Spleen (tissue), 11 donors: ENCODE data around the gene KIAA1217. TPM values are rescaled to one million over a fixed set of nuclear protein-coding genes. Genes with fewer than 3 reads are reported as not detected.
"Not testable (repeated sequence)": the region's sequence is repeated elsewhere in the genome, so short reads cannot be mapped to it uniquely, and the experiment has no call there.

ENCODE experiments used
- DNase-seq: peaks from one replicate; pipeline ENCODE4 v3.0.0-alpha.2; 2020
- H3K27ac ChIP-seq, 8 donors: fragments of 200-600 bp; sonication (generic) in 7 of 8; 1 replicate in 4 of 8; 2 replicates in 4 of 8; pipeline versions ENCODE4 v1.5.0 to v1.8.0; 2016 to 2021; ENCODE audit warnings: inconsistent platforms in 4 of 8, mild to moderate bottlenecking in 4 of 8, moderate library complexity in 1 of 8
- H3K27me3 ChIP-seq, 7 donors: fragments of 200-600 bp; sonication (generic) in 6 of 7; replicated peaks in 1 of 7; 1 replicate in 4 of 7; 2 replicates in 3 of 7; pipeline versions ENCODE4 v1.5.0 to v1.8.0; 2016 to 2021; ENCODE audit warnings: inconsistent platforms in 3 of 7, mild to moderate bottlenecking in 1 of 7
- H3K36me3 ChIP-seq, 6 donors: fragments of 200-600 bp; sonication (generic) in 5 of 6; 1 replicate in 4 of 6; 2 replicates in 2 of 6; pipeline versions ENCODE4 v1.5.0 to v1.8.0; 2016 to 2021; ENCODE audit warnings: inconsistent platforms in 2 of 6
- H3K4me1 ChIP-seq, 6 donors: fragments of 200-600 bp; sonication (generic) in 5 of 6; 1 replicate in 3 of 6; 2 replicates in 3 of 6; pipeline versions ENCODE4 v1.5.0 to v1.8.0; 2016 to 2021; ENCODE audit warnings: inconsistent platforms in 3 of 6
- H3K4me3 ChIP-seq, 8 donors: fragments of 200-600 bp; sonication (generic) in 7 of 8; 1 replicate in 4 of 8; 2 replicates in 4 of 8; pipeline versions ENCODE4 v1.5.0 to v1.8.0; 2016 to 2021; ENCODE audit warnings: inconsistent platforms in 4 of 8, mild to moderate bottlenecking in 4 of 8, moderate library complexity in 2 of 8
- H3K9me3 ChIP-seq, 8 donors: fragments of 200-600 bp; sonication (generic) in 7 of 8; 1 replicate in 4 of 8; 2 replicates in 4 of 8; pipeline versions ENCODE4 v1.5.0 to v1.8.0; 2016 to 2021; ENCODE audit warnings: inconsistent platforms in 4 of 8
- POLR2A ChIP-seq, 3 donors: fragments of 450-650 bp; IDR thresholded peaks; one replicate each; pipeline ENCODE4 v1.5.1; 2017; ENCODE audit warnings: antibody characterized with exemption in 3 of 3, mild to moderate bottlenecking in 1 of 3
- POLR2AphosphoS5 ChIP-seq, 3 donors: sonication (generic); formaldehyde crosslinking; IDR thresholded peaks; one replicate each; pipeline ENCODE4 v1.5.1; 2017; ENCODE audit warnings: antibody characterized with exemption in 3 of 3
- WGBS, 5 donors: extraction: QIAGEN DNeasy Blood & Tissue Kit in 3 of 5; methylation state at CpG; one replicate each; pipeline versions ENCODE4 v1.1.5 to v1.1.7; 2013 to 2018; 5-methylcytosine and 5-hydroxymethylcytosine counted together
- intact Hi-C: fragments of 100-400 bp; cut with DNase I; formaldehyde crosslinking; loops from one replicate; pipeline ENCODE4 v1.15.0; 2023; ENCODE audit warnings: low total_unique reads
- polyA plus RNA-seq, 3 donors: library from polyadenylated mRNA; stranded (reverse); fragments of 200-250 nt; gene quantifications; one replicate each; pipeline ENCODE4 v1.2.1, GENCODE V29; 2013
- total RNA-seq, 7 donors: library from RNA; depleted of rRNA in 3 of 7; stranded (reverse); fragments of >200 nt in 3 of 7; fragmentation: NEBNext Ultra II Directional in 4 of 7; extraction: Animal tissue kit (Norgen Biotek cat#: 25700) in 4 of 7; gene quantifications; one replicate each; pipeline versions ENCODE4 v1.1.0 to v1.2.1, GENCODE V29; 2016 to 2021
- TF ChIP-seq, protein P1 (sequence below), 11 experiments: fragments of 200-600 bp in 7 of 11; fragments of 450-650 bp in 4 of 11; sonication (generic) in 4 of 11; IDR thresholded peaks in 8 of 11; conservative IDR thresholded peaks in 3 of 11; 1 replicate in 7 of 11; 2 replicates in 4 of 11; pipeline versions ENCODE4 v1.4.0 to v1.8.0; 2016 to 2021; ENCODE audit warnings: antibody characterized with exemption in 11 of 11, inconsistent platforms in 4 of 11, mild to moderate bottlenecking in 1 of 11
- donor health status: healthy with polysubstance abuse.
- donor health status: DM: no; HTN: no; CAD: no; lungs with moderate emphysema.
- donor health status: DM: no; HTN: no; CAD: no.
- donor health status: Bipolar disorder and iron deficiency.
- donor health status: healthy.
- donor health status: DM: no; HTN: no; CAD: no.
- donor health status: DM: yes; HTN: yes; CAD: no.

KIAA1217 gene
- total and polyA plus RNA-seq, 10 donors = 2.2 to 40.7 (median 21.4) TPM

DNA sequence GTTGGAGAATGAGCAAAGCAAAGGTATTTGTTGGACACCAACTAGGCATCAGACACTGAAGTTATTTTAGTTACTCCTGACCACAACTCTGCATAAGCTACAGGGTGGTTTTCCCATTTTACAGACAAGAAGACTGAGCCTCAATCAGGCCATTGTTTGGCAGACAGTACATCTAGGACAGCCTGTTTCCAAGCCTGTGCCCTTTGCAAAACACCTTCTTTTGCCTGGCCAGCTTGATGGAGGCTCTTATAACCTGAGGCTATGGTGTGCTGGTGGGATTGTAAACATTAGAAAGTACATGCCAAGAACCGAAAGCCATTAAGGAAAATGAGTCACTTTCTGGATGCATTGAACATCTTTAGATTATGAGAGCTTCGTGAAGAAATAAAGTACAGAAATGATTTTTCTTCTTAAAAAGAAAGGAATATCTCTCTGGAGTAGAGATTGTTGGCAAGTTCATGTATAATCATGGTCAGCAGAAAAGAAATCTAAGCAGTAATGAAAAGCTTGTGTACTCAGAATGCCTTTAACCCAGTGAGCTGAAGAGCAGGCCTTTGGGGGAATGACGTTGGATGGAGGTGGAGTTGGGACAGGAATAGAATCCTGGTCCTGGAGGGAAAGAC, 140.6 kb downstream of the KIAA1217 start:
- TF ChIP-seq POLR2A (IDR thresholded peaks at IDR 0.05) (no peak), POLR2AphosphoS5 (IDR thresholded peaks at IDR 0.05) (no peak)
- TF ChIP-seq, protein P1, sequence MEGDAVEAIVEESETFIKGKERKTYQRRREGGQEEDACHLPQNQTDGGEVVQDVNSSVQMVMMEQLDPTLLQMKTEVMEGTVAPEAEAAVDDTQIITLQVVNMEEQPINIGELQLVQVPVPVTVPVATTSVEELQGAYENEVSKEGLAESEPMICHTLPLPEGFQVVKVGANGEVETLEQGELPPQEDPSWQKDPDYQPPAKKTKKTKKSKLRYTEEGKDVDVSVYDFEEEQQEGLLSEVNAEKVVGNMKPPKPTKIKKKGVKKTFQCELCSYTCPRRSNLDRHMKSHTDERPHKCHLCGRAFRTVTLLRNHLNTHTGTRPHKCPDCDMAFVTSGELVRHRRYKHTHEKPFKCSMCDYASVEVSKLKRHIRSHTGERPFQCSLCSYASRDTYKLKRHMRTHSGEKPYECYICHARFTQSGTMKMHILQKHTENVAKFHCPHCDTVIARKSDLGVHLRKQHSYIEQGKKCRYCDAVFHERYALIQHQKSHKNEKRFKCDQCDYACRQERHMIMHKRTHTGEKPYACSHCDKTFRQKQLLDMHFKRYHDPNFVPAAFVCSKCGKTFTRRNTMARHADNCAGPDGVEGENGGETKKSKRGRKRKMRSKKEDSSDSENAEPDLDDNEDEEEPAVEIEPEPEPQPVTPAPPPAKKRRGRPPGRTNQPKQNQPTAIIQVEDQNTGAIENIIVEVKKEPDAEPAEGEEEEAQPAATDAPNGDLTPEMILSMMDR (IDR thresholded peaks at IDR 0.05 in 8 of 11, conservative IDR thresholded peaks at IDR 0.05 in 3 of 11) = no peak
- H3K27me3 ChIP-seq = no peaks in the 10 kb centered on the region
- DNase-seq = no peak
- peaks cover 0 to 3% (median 0%) of the 10 kb centered on the region in 6 donors for H3K4me1 ChIP-seq
- no peaks in the 10 kb centered on the region for H3K36me3 ChIP-seq
- WGBS, 5 donors = 72 to 85% (median 80%) methylated on average over 3 of the region's 3 CpGs
- H3K9me3 ChIP-seq = no peaks in the 10 kb centered on the region
- no peak overlapping the region for H3K27ac ChIP-seq
- intact Hi-C loops = no loop called here
- no peak overlapping the region for H3K4me3 ChIP-seq

DNA sequence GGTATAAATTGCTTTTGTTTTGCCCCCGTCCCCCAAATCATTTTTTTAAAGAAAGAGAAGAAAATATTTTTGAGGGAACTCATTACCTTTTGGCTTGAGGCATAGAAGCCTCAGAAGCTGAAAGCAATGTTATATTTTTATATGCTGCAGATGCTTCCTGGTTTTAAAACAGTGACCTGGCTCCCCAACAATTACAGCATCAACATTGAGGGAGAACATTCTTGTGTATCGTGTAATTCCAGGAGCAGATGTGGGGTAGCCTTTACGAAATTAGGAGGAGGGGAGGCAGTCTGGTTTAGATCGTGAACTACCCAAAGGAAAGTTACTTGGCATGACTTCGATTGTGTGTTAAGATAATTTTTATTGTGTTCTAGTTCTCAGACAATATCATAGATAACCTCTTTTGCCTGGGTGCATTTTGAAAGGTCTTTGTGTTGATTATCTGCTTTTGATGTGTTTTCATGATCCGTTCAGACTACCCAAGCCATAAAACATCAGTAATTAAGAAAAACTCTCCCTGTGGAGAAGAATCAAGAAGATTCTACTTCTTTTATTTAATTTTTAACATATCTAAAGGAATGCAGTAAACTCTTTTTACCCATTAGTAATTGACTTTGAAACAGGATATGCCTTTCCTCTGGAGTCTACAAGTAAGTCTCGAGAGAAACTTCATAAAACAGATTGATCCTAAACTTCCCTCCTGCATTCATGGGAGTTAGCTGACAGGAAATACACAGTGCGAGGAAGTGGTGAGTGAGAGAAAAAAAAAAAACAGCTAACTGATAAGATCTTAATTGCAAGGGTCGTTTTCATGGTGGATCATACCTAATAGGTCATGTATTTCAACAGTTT, 141.4 kb downstream of the KIAA1217 start:
- Histone ChIP-seq H3K27me3 (no peaks in the 10 kb centered on the region), H3K9me3 (no peaks in the 10 kb centered on the region), H3K4me1 (peaks cover 0 to 3% (median 0%) of the 10 kb centered on the region in 6 donors), H3K36me3 (no peaks in the 10 kb centered on the region), H3K4me3 (no peak overlapping the region), H3K27ac (no peak overlapping the region)
- WGBS, 5 donors = 39 to 47% (median 44%) methylated on average over 9 of the region's 9 CpGs
- no peak for DNase-seq
- TF ChIP-seq, protein P1 (IDR thresholded peaks at IDR 0.05 in 8 of 11, conservative IDR thresholded peaks at IDR 0.05 in 3 of 11) = no peak
- no peak for TF ChIP-seq POLR2AphosphoS5 (IDR thresholded peaks at IDR 0.05)
- intact Hi-C loops = no loop called here

DNA sequence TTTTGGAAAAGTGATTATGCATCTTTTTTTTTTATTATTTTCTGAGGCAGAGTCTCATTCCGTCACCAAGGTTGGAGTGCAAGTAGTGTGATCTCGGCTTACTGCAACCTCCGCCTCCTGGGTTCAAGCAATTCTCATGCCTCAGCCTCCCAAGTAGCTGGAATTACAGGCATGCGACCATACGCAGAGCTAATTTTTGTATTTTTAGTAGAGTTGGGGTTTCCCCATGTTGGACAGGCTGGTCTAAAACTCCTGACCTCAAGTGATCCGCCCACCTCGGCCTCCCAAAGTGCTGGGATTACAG, 141.9 kb downstream of the KIAA1217 start:
- H3K9me3 ChIP-seq, intact Hi-C loops, H3K27me3 ChIP-seq, H3K27ac ChIP-seq, DNase-seq, H3K36me3 ChIP-seq, H3K4me1 ChIP-seq, H3K4me3 ChIP-seq: not testable (repeated sequence)
- WGBS, 5 donors = 84 to 90% (median 87%) methylated on average over 7 of the region's 7 CpGs

DNA sequence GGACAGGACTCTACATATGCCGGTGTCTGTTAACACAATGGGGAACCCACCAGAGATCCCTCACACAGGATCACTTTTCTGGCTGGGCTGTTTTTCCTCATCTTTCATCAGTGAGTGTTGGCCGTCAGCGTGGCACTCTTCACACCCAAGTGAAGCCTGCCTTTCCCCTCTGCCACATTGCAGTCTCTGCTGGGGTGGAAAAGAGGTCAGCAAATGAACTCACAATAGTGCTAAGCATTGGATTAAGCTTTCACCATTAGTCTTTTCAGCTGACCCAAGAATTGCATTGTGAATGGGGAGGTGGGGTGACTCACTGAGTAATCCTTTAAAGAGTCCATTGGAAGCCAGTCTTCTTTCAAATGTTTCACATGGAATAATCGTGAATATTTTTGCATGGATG, 143.0 kb downstream of the KIAA1217 start:
- WGBS, 5 donors = 89 to 96% (median 90%) methylated on average over 4 of the region's 4 CpGs
- TF ChIP-seq, protein P1 (IDR thresholded peaks at IDR 0.05 in 8 of 11, conservative IDR thresholded peaks at IDR 0.05 in 3 of 11) = no peak
- TF ChIP-seq POLR2AphosphoS5 (IDR thresholded peaks at IDR 0.05) (no peak), POLR2A (IDR thresholded peaks at IDR 0.05) (no peak)
- no peak overlapping the region for H3K27ac ChIP-seq

More for the DNA sequence above, 143.0 kb downstream of the KIAA1217 start:
- intact Hi-C loops = no loop called here
- Histone ChIP-seq H3K4me3 (no peak overlapping the region), H3K36me3 (no peaks in the 10 kb centered on the region), H3K27me3 (no peaks in the 10 kb centered on the region), H3K4me1 (peaks cover 0 to 3% (median 0%) of the 10 kb centered on the region in 6 donors), H3K9me3 (no peaks in the 10 kb centered on the region)
- DNase-seq = no peak
